Smooth muscle cell (in vitro differentiated cells): ENCODE measurements around the gene UQCRHL. TPM values are rescaled to one million over a fixed set of nuclear protein-coding genes. Genes with fewer than 3 reads are reported as not detected.

Experiments
- DNase-seq: peaks from one replicate; lab custom pipeline; 2025; ENCODE audit not compliant: unreplicated experiment; lab: John Stamatoyannopoulos, UW
- H2AFZ ChIP-seq: fragments of 200-600 bp; sonication (generic); 2 replicates; pipeline ENCODE4 v1.6.0; 2016; ENCODE audit warnings: antibody characterized with exemption, low read depth, mild to moderate bottlenecking
- H3F3A ChIP-seq: fragments of 200-600 bp; sonication (generic); 2 replicates; pipeline ENCODE4 v1.6.0; 2017; ENCODE audit warnings: antibody characterized with exemption, low read depth
- H3K27ac ChIP-seq: fragments of 200-600 bp; sonication (generic); 2 replicates; pipeline ENCODE4 v1.5.1; 2016; ENCODE audit warnings: low read depth, mild to moderate bottlenecking
- H3K27me3 ChIP-seq: fragments of 200-600 bp; sonication (generic); 2 replicates; pipeline ENCODE4 v1.6.1; 2016; ENCODE audit warnings: low read depth, mild to moderate bottlenecking
- H3K36me3 ChIP-seq: fragments of 200-600 bp; sonication (generic); 2 replicates; pipeline ENCODE4 v1.5.1; 2016; ENCODE audit warnings: low read depth
- H3K4me1 ChIP-seq: fragments of 200-600 bp; sonication (generic); 2 replicates; pipeline ENCODE4 v1.5.1; 2016; ENCODE audit warnings: low read depth
- H3K4me2 ChIP-seq: fragments of 200-600 bp; sonication (generic); 2 replicates; pipeline ENCODE4 v1.6.0; 2016; ENCODE audit warnings: mild to moderate bottlenecking
- H3K4me3 ChIP-seq: fragments of 200-600 bp; sonication (generic); 2 replicates; pipeline ENCODE4 v1.5.1; 2016; ENCODE audit warnings: mild to moderate bottlenecking
- H3K79me2 ChIP-seq: fragments of 200-600 bp; sonication (generic); 2 replicates; pipeline ENCODE4 v1.6.0; 2016; ENCODE audit warnings: low read depth, mild to moderate bottlenecking
- H3K9ac ChIP-seq: fragments of 200-600 bp; sonication (generic); 2 replicates; pipeline ENCODE4 v1.6.0; 2016; ENCODE audit warnings: low read depth
- H3K9me3 ChIP-seq: fragments of 200-600 bp; sonication (generic); replicated peaks from 2 replicates; pipeline ENCODE4 v1.5.1; 2016; ENCODE audit warnings: low read depth
- H4K20me1 ChIP-seq: fragments of 200-600 bp; sonication (generic); 2 replicates; pipeline ENCODE4 v1.6.0; 2016; ENCODE audit warnings: low read depth
- WGBS: methylation state at CpG from one replicate; pipeline ENCODE4 v1.1.7; 2016; ENCODE audit warnings: low lambda C conversion rate; 5-methylcytosine and 5-hydroxymethylcytosine counted together
- polyA plus RNA-seq: library from polyadenylated mRNA; unstranded; fragments of >200 nt; fragmentation: Nextera tagmentation; extraction: Ambion mirVana; gene quantifications from 2 replicates; pipeline ENCODE4 v1.2.1, GENCODE V29; 2016
- total RNA-seq: library from RNA; depleted of rRNA; stranded (reverse); fragments of >200 nt; gene quantifications from 2 replicates; pipeline ENCODE4 v1.2.3, GENCODE V29; 2014
- TF ChIP-seq, protein P1 (sequence below): fragments of 200-600 bp; sonication (generic); IDR thresholded peaks from 2 replicates; pipeline ENCODE4 v1.5.1; 2017; ENCODE audit warnings: borderline replicate concordance, mild to moderate bottlenecking, antibody characterized with exemption; ENCODE audit not compliant: insufficient read depth, poor library complexity, severe bottlenecking

UQCRHL gene
- total and polyA plus RNA-seq, 2 experiments from 2014 or later, result 1.1 to 4.4 TPM

DNA sequence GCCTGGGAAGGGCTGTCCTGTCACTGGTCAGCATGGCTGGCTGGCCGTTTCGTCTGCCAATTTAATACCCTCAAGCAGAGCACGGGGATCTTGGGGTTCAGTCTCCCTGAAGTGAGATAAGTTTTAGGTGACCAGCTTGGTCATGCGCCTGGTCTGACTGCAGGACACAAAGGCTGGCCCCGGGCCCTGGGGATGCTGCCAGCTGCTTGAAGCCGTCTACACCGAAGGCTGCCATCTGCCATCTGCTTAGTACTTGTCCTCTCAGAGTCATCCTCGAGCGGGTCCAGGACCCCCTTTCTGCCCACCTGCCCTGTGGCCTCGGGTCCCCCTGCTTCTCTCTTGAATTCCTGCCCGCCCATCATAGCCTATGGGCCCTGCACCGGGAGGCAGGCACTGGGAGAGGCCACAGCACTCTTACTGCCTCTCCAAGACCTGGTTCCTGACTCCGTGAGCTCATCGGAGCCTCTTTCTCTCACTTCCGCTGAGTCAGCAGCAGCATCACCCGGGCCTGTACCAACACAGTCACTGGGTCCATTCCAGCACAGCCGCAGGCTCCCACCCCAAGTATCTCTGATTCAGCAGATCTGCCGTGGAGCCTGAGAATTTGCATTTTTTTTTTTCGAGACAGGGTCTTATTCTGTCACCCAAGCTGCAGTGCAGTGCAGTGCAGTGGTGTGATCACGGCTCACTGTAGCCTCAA is 41.8 kb downstream of the UQCRHL start:
- TF ChIP-seq, protein P1, sequence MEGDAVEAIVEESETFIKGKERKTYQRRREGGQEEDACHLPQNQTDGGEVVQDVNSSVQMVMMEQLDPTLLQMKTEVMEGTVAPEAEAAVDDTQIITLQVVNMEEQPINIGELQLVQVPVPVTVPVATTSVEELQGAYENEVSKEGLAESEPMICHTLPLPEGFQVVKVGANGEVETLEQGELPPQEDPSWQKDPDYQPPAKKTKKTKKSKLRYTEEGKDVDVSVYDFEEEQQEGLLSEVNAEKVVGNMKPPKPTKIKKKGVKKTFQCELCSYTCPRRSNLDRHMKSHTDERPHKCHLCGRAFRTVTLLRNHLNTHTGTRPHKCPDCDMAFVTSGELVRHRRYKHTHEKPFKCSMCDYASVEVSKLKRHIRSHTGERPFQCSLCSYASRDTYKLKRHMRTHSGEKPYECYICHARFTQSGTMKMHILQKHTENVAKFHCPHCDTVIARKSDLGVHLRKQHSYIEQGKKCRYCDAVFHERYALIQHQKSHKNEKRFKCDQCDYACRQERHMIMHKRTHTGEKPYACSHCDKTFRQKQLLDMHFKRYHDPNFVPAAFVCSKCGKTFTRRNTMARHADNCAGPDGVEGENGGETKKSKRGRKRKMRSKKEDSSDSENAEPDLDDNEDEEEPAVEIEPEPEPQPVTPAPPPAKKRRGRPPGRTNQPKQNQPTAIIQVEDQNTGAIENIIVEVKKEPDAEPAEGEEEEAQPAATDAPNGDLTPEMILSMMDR, result no peak
- Histone ChIP-seq H3K79me2 (peaks cover 39% of the 10 kb centered on the region), H3K4me3 (no peak overlapping the region), H3F3A (peaks cover 5% of the 10 kb centered on the region), H3K27me3 (no peaks in the 10 kb centered on the region), H3K9me3 (no peaks in the 10 kb centered on the region), H3K36me3 (no peaks in the 10 kb centered on the region), H2AFZ (no peak overlapping the region), H3K4me2 (no peak overlapping the region), H3K9ac (no peak overlapping the region), H4K20me1 (peaks cover 77% of the 10 kb centered on the region), H3K4me1 (peaks cover 11% of the 10 kb centered on the region), H3K27ac (peak overlapping the region; percentile 13)
- no peak for DNase-seq
- WGBS, result 91% methylated on average over 20 of the region's 20 CpGs

DNA sequence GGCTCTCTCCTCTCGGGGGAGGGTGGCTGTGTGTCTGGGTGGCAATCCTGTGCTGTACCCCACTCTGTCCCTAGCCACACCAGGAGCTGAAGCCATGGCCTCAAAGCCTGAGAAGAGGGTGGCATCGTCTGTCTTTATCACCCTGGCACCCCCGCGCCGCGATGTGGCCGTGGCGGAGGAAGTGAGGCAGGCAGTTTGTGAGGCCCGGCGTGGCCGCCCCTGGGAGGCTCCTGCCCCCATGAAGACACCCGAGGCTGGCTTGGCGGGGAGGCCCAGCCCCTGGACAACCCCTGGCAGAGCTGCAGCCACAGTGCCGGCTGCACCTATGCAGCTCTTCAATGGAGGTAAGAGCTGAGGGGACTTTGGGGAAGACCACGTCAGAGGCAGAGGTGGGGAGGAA is 42.6 kb downstream of the UQCRHL start:
- Histone ChIP-seq H3K36me3 (no peaks in the 10 kb centered on the region), H3K27me3 (no peaks in the 10 kb centered on the region), H3K9me3 (no peaks in the 10 kb centered on the region), H4K20me1 (peaks cover 78% of the 10 kb centered on the region), H3K27ac (no peak overlapping the region), H3K4me1 (peaks cover 16% of the 10 kb centered on the region), H3F3A (peaks cover 8% of the 10 kb centered on the region), H3K4me3 (no peak overlapping the region), H3K9ac (no peak overlapping the region), H3K4me2 (no peak overlapping the region), H2AFZ (no peak overlapping the region), H3K79me2 (peaks cover 46% of the 10 kb centered on the region)
- DNase-seq, result no peak
- 95% methylated on average over 15 of the region's 15 CpGs for WGBS
- TF ChIP-seq, protein P1, result no peak

DNA sequence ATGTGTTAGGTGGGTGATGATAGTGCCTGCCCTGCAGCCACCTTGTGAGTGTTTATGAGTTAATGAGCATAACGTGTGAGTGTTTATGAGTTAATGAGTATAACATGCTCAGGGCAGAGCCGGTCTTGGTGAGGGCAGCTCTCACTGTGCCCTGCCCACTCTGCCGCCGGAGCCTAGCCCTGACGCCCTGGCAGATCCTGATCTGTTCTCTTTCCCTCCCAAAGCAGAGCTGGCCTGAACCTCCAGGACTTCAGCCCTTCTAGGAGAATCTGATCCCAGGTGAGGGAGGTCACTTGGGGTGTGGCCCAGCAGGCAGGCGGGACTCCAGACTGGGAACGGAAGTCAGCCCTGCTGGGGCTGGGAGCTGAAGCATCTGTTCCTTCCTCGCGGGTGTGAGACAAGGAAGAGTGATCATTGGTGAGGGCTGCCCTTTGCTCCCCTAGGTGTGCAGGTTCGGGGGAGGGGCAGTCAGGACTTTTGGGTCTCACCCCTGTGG is 43.1 kb downstream of the UQCRHL start:
- WGBS, result 75% methylated on average over 10 of the region's 10 CpGs
- TF ChIP-seq, protein P1, result no peak
- Histone ChIP-seq H3K27ac (no peak overlapping the region), H3K27me3 (no peaks in the 10 kb centered on the region), H3K4me1 (peaks cover 22% of the 10 kb centered on the region), H3K9ac (no peak overlapping the region), H3K4me3 (no peak overlapping the region), H2AFZ (no peak overlapping the region), H3K36me3 (no peaks in the 10 kb centered on the region), H3K79me2 (peaks cover 52% of the 10 kb centered on the region), H3K4me2 (no peak overlapping the region), H4K20me1 (peaks cover 76% of the 10 kb centered on the region), H3F3A (peaks cover 8% of the 10 kb centered on the region), H3K9me3 (no peaks in the 10 kb centered on the region)
- no peak for DNase-seq

- Histone ChIP-seq H3K27ac (no peak overlapping the region), H3K36me3 (no peaks in the 10 kb centered on the region), H3K4me3 (no peak overlapping the region), H3K9me3 (no peaks in the 10 kb centered on the region), H3K27me3 (no peaks in the 10 kb centered on the region), H3K9ac (no peak overlapping the region), H3K79me2 (peaks cover 58% of the 10 kb centered on the region), H3K4me2 (no peak overlapping the region), H4K20me1 (peaks cover 69% of the 10 kb centered on the region), H3F3A (peaks cover 11% of the 10 kb centered on the region), H3K4me1 (peaks cover 34% of the 10 kb centered on the region), H2AFZ (no peak overlapping the region)
- TF ChIP-seq, protein P1, result no peak
- WGBS, result 61% methylated on average over 10 of the region's 10 CpGs
- DNase-seq, result no peak
Measured at GRCh38 chr1:15762546-15762945, 44.9 kb downstream of the UQCRHL start.
